Ishikawa (cell line): ENCODE measurements around the gene PSMB2.

Source experiments
- CEBPB ChIP-seq: IDR thresholded peaks from 2 replicates; pipeline ENCODE4 v1.6.1; 2012
- CREB1 ChIP-seq: IDR thresholded peaks from 2 replicates; pipeline ENCODE4 v1.6.1; 2012; ENCODE audit warnings: low read depth
- EGR1 ChIP-seq: IDR thresholded peaks from 2 replicates; pipeline ENCODE4 v1.6.1; 2012
- EP300 ChIP-seq: IDR thresholded peaks from 2 replicates; pipeline ENCODE4 v1.6.1; 2012; ENCODE audit warnings: borderline replicate concordance
- FOXM1 ChIP-seq: IDR thresholded peaks from 2 replicates; pipeline ENCODE4 v1.6.1; 2012; ENCODE audit warnings: low read depth, borderline replicate concordance
- NFIC ChIP-seq: IDR thresholded peaks from 2 replicates; pipeline ENCODE4 v1.6.1; 2012
- RAD21 ChIP-seq: IDR thresholded peaks from 2 replicates; pipeline ENCODE4 v1.6.1; 2012; ENCODE audit warnings: low read depth
- TAF1 ChIP-seq: IDR thresholded peaks from 2 replicates; pipeline ENCODE4 v1.6.1; 2012; ENCODE audit warnings: low read depth, mild to moderate bottlenecking
- TCF12 ChIP-seq: IDR thresholded peaks from 2 replicates; pipeline ENCODE4 v1.6.1; 2012; ENCODE audit warnings: low read depth
- TEAD4 ChIP-seq: IDR thresholded peaks from 2 replicates; pipeline ENCODE4 v1.6.1; 2012
- YY1 ChIP-seq: IDR thresholded peaks from 2 replicates; pipeline ENCODE4 v1.6.1; 2012; ENCODE audit warnings: low read depth
- ZBTB7A ChIP-seq: IDR thresholded peaks from 2 replicates; pipeline ENCODE4 v1.6.1; 2012; ENCODE audit warnings: low read depth
- TF ChIP-seq, protein P1 (sequence below): IDR thresholded peaks from 2 replicates; pipeline ENCODE4 v1.6.1; 2012; ENCODE audit warnings: low read depth, mild to moderate bottlenecking
- TF ChIP-seq, protein P2 (sequence below): IDR thresholded peaks from 2 replicates; pipeline ENCODE4 v1.6.1; 2012
- TF ChIP-seq, protein P3 (sequence below): IDR thresholded peaks from 2 replicates; pipeline ENCODE4 v1.6.1; 2012

PSMB2 gene

DNA sequence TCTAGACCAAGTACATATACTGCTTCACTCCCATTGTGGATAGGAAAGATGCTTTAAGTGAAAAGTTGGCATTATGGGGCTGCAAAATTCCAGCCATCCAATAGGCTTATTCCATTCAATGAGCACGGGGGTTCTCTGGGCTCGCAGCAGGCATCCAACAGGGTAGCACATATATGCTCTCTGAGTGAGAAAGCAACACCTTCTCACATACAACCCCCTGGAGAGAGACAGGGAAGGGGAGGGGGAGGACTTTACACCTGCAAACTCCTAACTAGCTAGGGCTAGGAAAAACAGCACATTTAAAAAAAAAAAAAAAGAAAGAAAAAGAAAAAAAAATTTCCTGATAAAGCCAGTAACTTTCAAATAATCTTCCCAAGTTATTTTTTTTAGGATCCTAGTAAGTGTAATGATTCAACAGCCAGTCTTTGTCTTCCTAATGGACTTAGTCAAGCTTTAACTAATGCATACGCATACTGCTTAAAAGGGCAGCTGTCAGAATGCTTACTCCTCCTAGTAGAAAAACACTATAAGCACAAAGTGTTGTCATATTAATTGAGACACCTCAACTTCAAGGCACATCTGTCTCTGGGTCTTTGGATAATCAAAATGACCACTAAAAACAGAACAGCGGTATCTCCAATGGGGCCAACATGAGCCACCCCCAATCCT, 18.7 kb downstream of the PSMB2 start:
- TF ChIP-seq, protein P1, sequence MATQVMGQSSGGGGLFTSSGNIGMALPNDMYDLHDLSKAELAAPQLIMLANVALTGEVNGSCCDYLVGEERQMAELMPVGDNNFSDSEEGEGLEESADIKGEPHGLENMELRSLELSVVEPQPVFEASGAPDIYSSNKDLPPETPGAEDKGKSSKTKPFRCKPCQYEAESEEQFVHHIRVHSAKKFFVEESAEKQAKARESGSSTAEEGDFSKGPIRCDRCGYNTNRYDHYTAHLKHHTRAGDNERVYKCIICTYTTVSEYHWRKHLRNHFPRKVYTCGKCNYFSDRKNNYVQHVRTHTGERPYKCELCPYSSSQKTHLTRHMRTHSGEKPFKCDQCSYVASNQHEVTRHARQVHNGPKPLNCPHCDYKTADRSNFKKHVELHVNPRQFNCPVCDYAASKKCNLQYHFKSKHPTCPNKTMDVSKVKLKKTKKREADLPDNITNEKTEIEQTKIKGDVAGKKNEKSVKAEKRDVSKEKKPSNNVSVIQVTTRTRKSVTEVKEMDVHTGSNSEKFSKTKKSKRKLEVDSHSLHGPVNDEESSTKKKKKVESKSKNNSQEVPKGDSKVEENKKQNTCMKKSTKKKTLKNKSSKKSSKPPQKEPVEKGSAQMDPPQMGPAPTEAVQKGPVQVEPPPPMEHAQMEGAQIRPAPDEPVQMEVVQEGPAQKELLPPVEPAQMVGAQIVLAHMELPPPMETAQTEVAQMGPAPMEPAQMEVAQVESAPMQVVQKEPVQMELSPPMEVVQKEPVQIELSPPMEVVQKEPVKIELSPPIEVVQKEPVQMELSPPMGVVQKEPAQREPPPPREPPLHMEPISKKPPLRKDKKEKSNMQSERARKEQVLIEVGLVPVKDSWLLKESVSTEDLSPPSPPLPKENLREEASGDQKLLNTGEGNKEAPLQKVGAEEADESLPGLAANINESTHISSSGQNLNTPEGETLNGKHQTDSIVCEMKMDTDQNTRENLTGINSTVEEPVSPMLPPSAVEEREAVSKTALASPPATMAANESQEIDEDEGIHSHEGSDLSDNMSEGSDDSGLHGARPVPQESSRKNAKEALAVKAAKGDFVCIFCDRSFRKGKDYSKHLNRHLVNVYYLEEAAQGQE = no peak
- TF ChIP-seq CREB1 (no peak), TCF12 (no peak), EP300 (no peak), NFIC (no peak), FOXM1 (no peak), ZBTB7A (no peak), RAD21 (no peak), YY1 (no peak), CEBPB (no peak), TAF1 (no peak), EGR1 (no peak), TEAD4 (no peak)
- TF ChIP-seq, protein P2, sequence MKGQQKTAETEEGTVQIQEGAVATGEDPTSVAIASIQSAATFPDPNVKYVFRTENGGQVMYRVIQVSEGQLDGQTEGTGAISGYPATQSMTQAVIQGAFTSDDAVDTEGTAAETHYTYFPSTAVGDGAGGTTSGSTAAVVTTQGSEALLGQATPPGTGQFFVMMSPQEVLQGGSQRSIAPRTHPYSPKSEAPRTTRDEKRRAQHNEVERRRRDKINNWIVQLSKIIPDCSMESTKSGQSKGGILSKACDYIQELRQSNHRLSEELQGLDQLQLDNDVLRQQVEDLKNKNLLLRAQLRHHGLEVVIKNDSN = no peak
- TF ChIP-seq, protein P3, sequence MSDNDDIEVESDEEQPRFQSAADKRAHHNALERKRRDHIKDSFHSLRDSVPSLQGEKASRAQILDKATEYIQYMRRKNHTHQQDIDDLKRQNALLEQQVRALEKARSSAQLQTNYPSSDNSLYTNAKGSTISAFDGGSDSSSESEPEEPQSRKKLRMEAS = no peak

DNA sequence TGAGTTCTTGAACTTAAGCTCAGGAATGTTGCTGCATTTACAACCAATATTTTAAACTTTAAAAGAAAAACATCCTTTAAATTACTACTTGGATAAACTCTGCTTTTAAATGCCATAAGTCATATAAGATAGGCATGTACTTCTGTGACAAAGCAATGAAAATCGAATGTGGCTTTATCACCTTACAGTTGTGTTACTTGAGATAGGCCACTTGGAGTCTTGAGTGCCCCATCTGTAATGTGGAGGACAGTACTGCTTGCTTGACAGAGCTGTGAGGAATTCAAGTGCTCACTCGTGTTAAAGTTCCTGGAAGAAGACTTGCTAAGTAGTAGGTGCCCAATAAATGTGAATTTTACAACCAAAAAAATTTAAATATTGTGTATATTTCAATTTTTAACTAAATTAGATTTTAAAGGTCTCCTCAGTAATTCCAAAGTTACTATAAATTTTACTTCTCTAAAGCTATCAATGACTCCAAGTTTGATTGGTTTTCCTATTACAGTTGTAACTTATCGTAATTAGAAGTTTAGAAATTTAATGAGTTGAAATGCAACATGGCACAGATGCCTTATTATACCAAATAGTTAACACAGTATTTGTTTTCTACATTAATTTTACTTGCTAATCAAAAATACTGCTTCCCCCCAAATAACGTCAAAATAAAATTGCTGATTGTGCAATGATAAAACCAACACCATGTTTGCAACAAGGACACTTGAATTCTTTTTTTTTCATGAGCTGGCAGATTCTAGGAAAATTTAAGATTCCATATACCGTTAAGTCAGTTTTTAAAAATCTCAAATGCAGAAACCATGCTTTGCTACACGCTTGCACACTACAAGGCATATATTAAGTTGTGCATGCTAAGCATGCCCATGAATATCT, 21.8 kb downstream of the PSMB2 start:
- TF ChIP-seq EGR1 = no peak
- TF ChIP-seq, protein P1 = no peak
- TF ChIP-seq EP300 = no peak
- no peak for TF ChIP-seq CREB1
- TF ChIP-seq, protein P3 = no peak
- TF ChIP-seq TAF1 = no peak
- TF ChIP-seq RAD21 = no peak
- TF ChIP-seq, protein P2 = no peak
- TF ChIP-seq FOXM1 = no peak
- TF ChIP-seq NFIC = no peak

DNA sequence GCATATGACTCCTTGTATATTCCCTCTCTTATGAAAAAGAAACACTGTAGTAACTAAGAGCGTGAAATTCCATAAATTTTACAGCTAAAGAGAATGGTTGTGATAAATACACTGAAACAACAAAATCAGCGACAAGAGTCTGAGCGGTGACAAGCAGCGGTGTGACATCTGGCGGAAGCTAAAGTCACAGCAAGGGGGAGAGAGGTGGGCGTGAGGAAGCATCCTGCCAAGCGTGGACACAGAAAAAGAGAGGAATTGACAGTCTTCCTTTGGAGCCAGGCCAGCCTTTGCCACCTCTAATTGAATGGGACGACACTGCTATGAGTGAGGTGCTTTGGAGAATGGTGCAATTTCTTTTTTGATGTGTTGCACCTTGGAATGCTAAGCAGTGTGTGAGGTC, 25.9 kb downstream of the PSMB2 start:
- TF ChIP-seq TAF1 = no peak
- TF ChIP-seq TCF12 = no peak
- no peak for TF ChIP-seq EP300
- TF ChIP-seq CREB1 = no peak
- TF ChIP-seq, protein P1 = no peak
- TF ChIP-seq EGR1 = no peak
- TF ChIP-seq FOXM1 = no peak
- TF ChIP-seq, protein P3 = no peak
- TF ChIP-seq NFIC = no peak
- no peak for TF ChIP-seq YY1
- TF ChIP-seq, protein P2 = no peak
- TF ChIP-seq TEAD4 = no peak
- no peak for TF ChIP-seq RAD21
- TF ChIP-seq CEBPB = no peak
- no peak for TF ChIP-seq ZBTB7A
